Esophagus (tissue), 2 donors: ENCODE data around the gene DAPK3. TPM values are rescaled to one million over a fixed set of nuclear protein-coding genes. Genes with fewer than 3 reads are reported as not detected.

Experiments
- H3K27ac ChIP-seq, 2 donors: one replicate each; pipeline ENCODE4 v1.5.1; 2013; ENCODE audit warnings: low read depth in 2 of 2, mild to moderate bottlenecking in 2 of 2, inconsistent platforms in 1 of 2, low read length in 1 of 2, moderate library complexity in 1 of 2
- H3K27me3 ChIP-seq, 2 donors: one replicate each; pipeline ENCODE4 v1.6.1; 2013; ENCODE audit warnings: low read length in 2 of 2, control low read depth in 1 of 2, mild to moderate bottlenecking in 1 of 2; ENCODE audit not compliant: insufficient read depth in 2 of 2, control insufficient read depth in 1 of 2
- H3K36me3 ChIP-seq, 2 donors: one replicate each; pipeline ENCODE4 v1.6.1; 2013; ENCODE audit warnings: low read length in 1 of 2; ENCODE audit not compliant: control insufficient read depth in 2 of 2, insufficient read depth in 2 of 2
- H3K4me1 ChIP-seq, 2 donors: one replicate each; pipeline ENCODE4 v1.6.1; 2013; ENCODE audit warnings: low read length in 1 of 2; ENCODE audit not compliant: control insufficient read depth in 2 of 2, insufficient read depth in 2 of 2
- H3K4me3 ChIP-seq, 2 donors: one replicate each; pipeline ENCODE4 v1.5.1; 2013; ENCODE audit warnings: low read length in 2 of 2, mild to moderate bottlenecking in 2 of 2, low read depth in 1 of 2, moderate library complexity in 1 of 2
- H3K9me3 ChIP-seq, 2 donors: one replicate each; pipeline ENCODE4 v1.6.1; 2013; ENCODE audit warnings: mild to moderate bottlenecking in 2 of 2, low read depth in 1 of 2, low read length in 1 of 2, moderate library complexity in 1 of 2; ENCODE audit not compliant: control insufficient read depth in 2 of 2, insufficient read depth in 1 of 2
- WGBS, 2 donors: extraction: QIAGEN DNeasy Blood & Tissue Kit; methylation state at CpG; one replicate each; pipeline ENCODE4 v1.1.7; 2013; 5-methylcytosine and 5-hydroxymethylcytosine counted together
- polyA plus RNA-seq, 2 donors: library from polyadenylated mRNA; stranded (reverse); fragments of 200-250 nt; gene quantifications; one replicate each; pipeline ENCODE4 v1.2.3, GENCODE V29; 2013
- donor health status: healthy with polysubstance abuse.
- donor health status: Bipolar disorder and iron deficiency.

The DAPK3 gene
- polyA plus RNA-seq, 2 donors = 35.3 to 42.4 TPM

DNA sequence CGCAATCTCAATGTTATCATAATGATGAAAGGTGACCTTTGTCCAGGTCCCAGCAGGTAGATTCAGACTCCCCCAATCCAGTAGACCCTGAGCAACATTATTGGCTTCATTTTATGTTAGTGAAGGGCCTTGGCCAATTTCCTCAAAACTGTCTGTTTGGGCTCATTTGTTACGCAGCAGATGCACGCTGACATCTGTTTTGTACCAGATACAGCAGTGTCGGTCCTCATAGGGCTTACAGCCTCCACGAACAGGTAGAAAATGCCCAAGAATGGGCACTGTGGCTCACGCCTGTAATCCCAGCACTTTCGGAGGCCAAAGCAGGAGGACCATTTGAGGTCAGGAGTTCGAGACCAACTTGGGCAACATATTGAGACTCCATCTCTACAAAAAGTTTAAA, 51.1 kb downstream of the DAPK3 start:
- WGBS, 2 donors = 94% methylated on average over 8 of the region's 8 CpGs
- Histone ChIP-seq H3K27me3 (no peaks in the 10 kb centered on the region), H3K4me3 (no peak overlapping the region), H3K9me3 (peaks cover 0 to 11% of the 10 kb centered on the region in 2 donors), H3K27ac (no peak overlapping the region), H3K4me1 (no peaks in the 10 kb centered on the region), H3K36me3 (no peaks in the 10 kb centered on the region)

DNA sequence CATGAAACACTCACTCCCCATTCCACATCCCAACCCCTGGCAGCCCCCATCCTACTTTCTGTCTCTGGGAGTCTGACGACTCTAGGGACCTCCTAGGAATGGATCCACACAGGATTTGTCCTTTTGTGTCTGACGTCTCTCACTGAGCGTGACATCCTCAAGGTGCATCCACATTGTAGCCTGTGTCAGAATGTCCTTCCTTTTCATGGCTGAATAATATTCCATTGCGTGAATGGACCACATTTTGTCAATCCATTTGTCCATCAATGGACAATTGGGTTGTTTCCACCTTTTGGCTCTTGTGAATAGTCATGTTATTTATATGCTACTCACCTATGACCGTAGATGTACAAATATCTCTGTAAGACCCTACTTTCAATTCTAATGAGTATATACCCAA, 54.9 kb downstream of the DAPK3 start:
- 93 to 94% methylated on average over 5 of the region's 5 CpGs for WGBS, 2 donors
- no peak overlapping the region for H3K4me3 ChIP-seq
- H3K27ac ChIP-seq = no peak overlapping the region
- H3K27me3 ChIP-seq = no peaks in the 10 kb centered on the region
- H3K4me1 ChIP-seq = no peaks in the 10 kb centered on the region
- H3K9me3 ChIP-seq = peaks cover 0 to 6% of the 10 kb centered on the region in 2 donors
- H3K36me3 ChIP-seq = no peaks in the 10 kb centered on the region

DNA sequence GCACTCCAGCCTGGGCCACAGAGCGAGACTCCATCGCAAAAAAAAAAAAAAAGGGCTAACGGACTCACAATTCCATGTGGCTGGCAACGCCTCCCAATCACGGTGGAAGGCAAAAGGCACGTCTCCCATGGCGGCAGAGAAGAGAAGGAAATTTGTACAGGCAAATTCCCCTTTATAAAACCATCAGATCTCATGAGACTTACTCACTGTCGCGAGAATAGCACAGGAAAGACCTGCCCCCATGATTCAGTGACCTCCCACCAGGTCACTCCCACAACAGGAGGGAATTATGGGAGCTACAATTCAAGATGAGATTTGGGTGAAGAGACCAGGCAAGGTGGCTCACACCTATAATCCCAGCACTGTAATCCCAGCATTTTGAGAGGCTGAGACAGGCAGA, 56.7 kb downstream of the DAPK3 start:
- Histone ChIP-seq H3K4me3 (no peak overlapping the region), H3K9me3 (peaks cover 5 to 14% of the 10 kb centered on the region in 2 donors), H3K27ac (no peak overlapping the region), H3K4me1 (no peaks in the 10 kb centered on the region), H3K36me3 (no peaks in the 10 kb centered on the region), H3K27me3 (no peaks in the 10 kb centered on the region)
- 76 to 81% methylated on average over 7 to 9 of the region's 9 CpGs for WGBS, 2 donors

DNA sequence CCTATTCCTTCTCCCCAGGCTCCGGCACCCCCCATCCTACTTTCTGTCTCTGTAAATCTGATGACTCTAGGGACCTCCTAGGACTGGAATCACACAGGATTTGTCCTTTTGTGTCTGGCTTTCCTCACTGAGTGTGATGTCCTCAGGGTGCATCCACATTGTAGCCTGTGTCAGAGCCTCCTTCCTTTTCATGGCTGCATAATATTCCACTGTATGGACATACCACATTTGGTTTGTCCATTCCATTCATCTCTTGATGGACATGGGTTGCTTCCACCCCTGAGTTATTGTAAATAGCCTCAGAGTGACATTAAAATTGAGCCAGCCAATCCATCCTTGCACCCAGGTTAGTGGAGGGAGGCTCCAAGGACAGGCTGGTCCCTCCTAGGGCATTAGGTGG, 60.8 kb downstream of the DAPK3 start:
- Histone ChIP-seq H3K4me1 (no peaks in the 10 kb centered on the region), H3K4me3 (no peak overlapping the region), H3K9me3 (peaks cover 5 to 17% of the 10 kb centered on the region in 2 donors), H3K27ac (no peak overlapping the region), H3K27me3 (no peaks in the 10 kb centered on the region), H3K36me3 (no peaks in the 10 kb centered on the region)
- 97 to 100% methylated on average over 1 of the region's 1 CpG for WGBS, 2 donors

Other genes starting within 250 kb of the DAPK3 start
- gene APBA3, start 209.4 kb downstream of the DAPK3 start, polyA plus RNA-seq = 10 to 100 TPM; 12.1 to 16.3 TPM
- 10 to 100 TPM; 80.0 to 83.8 TPM for gene MRPL54, start 208.4 kb downstream of the DAPK3 start, polyA plus RNA-seq
- gene RAX2, start 198.9 kb downstream of the DAPK3 start, polyA plus RNA-seq = not detected
- 1 to 10 TPM; 2.4 to 2.6 TPM for gene MATK, start 184.7 kb downstream of the DAPK3 start, polyA plus RNA-seq
- under 1 TPM in 1 of 2 donors, not detected in 1; 0.02 TPM for gene ZFR2, start 102.1 kb downstream of the DAPK3 start, polyA plus RNA-seq
- gene ATCAY, start 90.4 kb downstream of the DAPK3 start, polyA plus RNA-seq = not detected
- gene NMRK2, start 38.0 kb downstream of the DAPK3 start, polyA plus RNA-seq = under 1 TPM; 0.20 to 0.31 TPM
- 100 to 1,000 TPM; 494 to 820 TPM for gene EEF2, start 14.4 kb upstream of the DAPK3 start, polyA plus RNA-seq
- 10 to 100 TPM in 1 of 2 donors, 1 to 10 TPM in 1; 9.6 to 10.9 TPM for gene PIAS4, start 36.6 kb upstream of the DAPK3 start, polyA plus RNA-seq
- gene ZBTB7A, start 95.8 kb upstream of the DAPK3 start, polyA plus RNA-seq = 10 to 100 TPM; 22.4 to 29.7 TPM
- 100 to 1,000 TPM; 120 to 127 TPM for gene MAP2K2, start 153.0 kb upstream of the DAPK3 start, polyA plus RNA-seq
- not detected for gene CREB3L3, start 182.5 kb upstream of the DAPK3 start, polyA plus RNA-seq
- 10 to 100 TPM; 16.9 to 22.0 TPM for gene SIRT6, start 211.5 kb upstream of the DAPK3 start, polyA plus RNA-seq
- gene ANKRD24, start 211.6 kb upstream of the DAPK3 start, polyA plus RNA-seq = under 1 TPM; 0.21 to 0.59 TPM